Lower leg skin (tissue), 3 donors: ENCODE data around the gene FAM221B.

Experiments used
- CTCF ChIP-seq, 3 donors: fragments of 450-650 bp; IDR thresholded peaks; one replicate each; pipeline ENCODE4 v1.5.1; 2016; ENCODE audit warnings: antibody characterized with exemption in 3 of 3, mild to moderate bottlenecking in 3 of 3, moderate library complexity in 2 of 3
- POLR2A ChIP-seq, 2 donors: fragments of 450-650 bp; IDR thresholded peaks; one replicate each; pipeline ENCODE4 v1.6.1; 2016 to 2017; ENCODE audit warnings: antibody characterized with exemption in 2 of 2, mild to moderate bottlenecking in 1 of 2, moderate library complexity in 1 of 2

GRCh38 chr9:35872505-35872904 lies 44.0 kb upstream of the FAM221B start:
- no peak for TF ChIP-seq CTCF (IDR thresholded peaks at IDR 0.05)
- TF ChIP-seq POLR2A (IDR thresholded peaks at IDR 0.05), result no peak
